ENCODE results near the gene CERS3.

GRCh38 chr15:100500226-100500990 is 28.3 kb downstream of the CERS3 start:
- TF ChIP-seq CTCF (IDR thresholded peaks at IDR 0.05; ENCODE audit: low read depth, low read length, missing input control) = no peak
- TF ChIP-seq HNF4A (conservative IDR thresholded peaks at IDR 0.05) = no peak
- TF ChIP-seq MAX (IDR thresholded peaks at IDR 0.05) = no peak
- TF ChIP-seq FOXA2 (IDR thresholded peaks at IDR 0.05) = no peak
- no peak for TF ChIP-seq ZBTB33 (IDR thresholded peaks at IDR 0.05)

Measured in liver (tissue), 3 donors.